ENCODE data around the gene MRPS34.

The MRPS34 gene

GRCh38 chr16:1772908-1773702 is at the start of gene MRPS34:
MRPS34 (minus strand) TSS chr16:1773134; CDS start chr16:1773119, 15 bp downstream.
- Histone ChIP-seq H3K9me3 (no peaks in the 10 kb centered on the region), H3K36me3 (peaks cover 23 to 50% (median 40%) of the 10 kb centered on the region in 3 donors), H3K4me3 (peak within 1 kb of the TSS; percentile 87 to 99), H3K27me3 (no peaks in the 10 kb centered on the region), H3K27ac (peak within 1 kb of the TSS; percentile 85 to 95), H3K4me1 (peaks cover 0 to 56% (median 35%) of the 10 kb centered on the region in 4 donors)
- intact Hi-C loops (cut with DNase I; ENCODE audit: low total_unique reads), result no loop called here
- DNase-seq, result peak; percentile 77 to 87
- TF ChIP-seq, protein P1, sequence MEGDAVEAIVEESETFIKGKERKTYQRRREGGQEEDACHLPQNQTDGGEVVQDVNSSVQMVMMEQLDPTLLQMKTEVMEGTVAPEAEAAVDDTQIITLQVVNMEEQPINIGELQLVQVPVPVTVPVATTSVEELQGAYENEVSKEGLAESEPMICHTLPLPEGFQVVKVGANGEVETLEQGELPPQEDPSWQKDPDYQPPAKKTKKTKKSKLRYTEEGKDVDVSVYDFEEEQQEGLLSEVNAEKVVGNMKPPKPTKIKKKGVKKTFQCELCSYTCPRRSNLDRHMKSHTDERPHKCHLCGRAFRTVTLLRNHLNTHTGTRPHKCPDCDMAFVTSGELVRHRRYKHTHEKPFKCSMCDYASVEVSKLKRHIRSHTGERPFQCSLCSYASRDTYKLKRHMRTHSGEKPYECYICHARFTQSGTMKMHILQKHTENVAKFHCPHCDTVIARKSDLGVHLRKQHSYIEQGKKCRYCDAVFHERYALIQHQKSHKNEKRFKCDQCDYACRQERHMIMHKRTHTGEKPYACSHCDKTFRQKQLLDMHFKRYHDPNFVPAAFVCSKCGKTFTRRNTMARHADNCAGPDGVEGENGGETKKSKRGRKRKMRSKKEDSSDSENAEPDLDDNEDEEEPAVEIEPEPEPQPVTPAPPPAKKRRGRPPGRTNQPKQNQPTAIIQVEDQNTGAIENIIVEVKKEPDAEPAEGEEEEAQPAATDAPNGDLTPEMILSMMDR (IDR thresholded peaks at IDR 0.05), result peak; percentile 58 to 63

GRCh38 chr16:1821861-1822611 is 49.1 kb upstream of the MRPS34 start:
- Histone ChIP-seq H3K27me3 (no peaks in the 10 kb centered on the region), H3K4me1 (peaks cover 0 to 25% (median 18%) of the 10 kb centered on the region in 4 donors), H3K36me3 (peaks cover 48 to 60% (median 55%) of the 10 kb centered on the region in 3 donors), H3K9me3 (no peaks in the 10 kb centered on the region), H3K27ac (no peak overlapping the region), H3K4me3 (no peak overlapping the region)
- TF ChIP-seq, protein P1 (IDR thresholded peaks at IDR 0.05), result no peak
- intact Hi-C loops (cut with DNase I; ENCODE audit: low total_unique reads), result no loop called here
- DNase-seq, result no peak

GRCh38 chr16:1820946-1821290 is 48.0 kb upstream of the MRPS34 start:
- intact Hi-C loops (cut with DNase I; ENCODE audit: low total_unique reads), result no loop called here
- Histone ChIP-seq H3K4me3 (no peak overlapping the region), H3K27me3 (no peaks in the 10 kb centered on the region), H3K27ac (no peak overlapping the region), H3K4me1 (peaks cover 0 to 23% (median 17%) of the 10 kb centered on the region in 4 donors), H3K36me3 (peaks cover 59 to 71% (median 64%) of the 10 kb centered on the region in 3 donors), H3K9me3 (no peaks in the 10 kb centered on the region)
- DNase-seq, result no peak
- TF ChIP-seq, protein P1 (IDR thresholded peaks at IDR 0.05), result no peak

DNA sequence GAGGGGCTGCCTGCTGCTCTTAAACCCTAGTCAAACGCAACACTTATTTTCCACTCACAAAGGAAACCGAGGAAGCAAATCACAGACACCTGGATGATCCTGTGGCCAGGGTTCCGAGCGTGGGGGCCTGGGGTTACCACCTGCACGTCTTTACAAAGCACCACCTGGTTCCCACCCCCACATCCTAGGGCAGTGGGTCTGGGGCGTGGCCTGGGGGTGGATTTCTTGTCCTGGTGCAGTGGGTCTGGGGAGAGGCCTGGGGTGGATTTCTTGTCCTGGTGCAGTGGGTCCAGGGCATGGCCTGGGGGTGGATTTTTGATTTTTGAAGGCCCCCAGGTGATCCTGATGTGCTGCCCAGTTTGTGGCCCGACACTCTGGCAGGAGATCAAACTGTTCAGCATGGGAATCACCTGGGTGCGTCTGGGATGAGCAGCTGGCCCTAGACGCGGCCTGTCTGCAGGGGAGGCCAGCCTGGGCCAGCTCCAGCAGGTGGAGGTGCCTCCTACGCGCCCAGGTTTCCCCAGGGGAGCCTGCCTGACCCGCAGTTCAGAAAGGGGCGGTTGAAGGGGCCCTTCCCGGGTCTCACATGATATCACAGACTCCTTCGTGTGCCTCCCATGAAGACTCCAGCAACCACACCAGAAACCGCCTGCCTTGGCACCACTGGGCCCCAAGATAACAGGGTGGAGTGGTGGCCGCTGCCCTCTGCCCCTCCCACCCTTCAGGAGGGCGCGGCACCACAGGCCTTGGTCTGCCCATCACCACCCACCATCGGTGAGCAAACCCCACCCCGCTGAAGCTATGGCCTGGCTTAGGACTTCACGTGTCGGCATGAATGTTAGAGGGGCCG is 47.4 kb upstream of the MRPS34 start:
- intact Hi-C loops (cut with DNase I; ENCODE audit: low total_unique reads), result no loop called here
- DNase-seq, result no peak
- TF ChIP-seq, protein P1 (IDR thresholded peaks at IDR 0.05), result no peak
- Histone ChIP-seq H3K27ac (no peak overlapping the region), H3K9me3 (no peaks in the 10 kb centered on the region), H3K36me3 (peaks cover 60 to 77% (median 68%) of the 10 kb centered on the region in 3 donors), H3K4me1 (peaks cover 0 to 17% (median 13%) of the 10 kb centered on the region in 4 donors), H3K27me3 (no peaks in the 10 kb centered on the region), H3K4me3 (no peak overlapping the region)

- no peak for DNase-seq
- intact Hi-C loops (cut with DNase I; ENCODE audit: low total_unique reads), result no loop called here
- Histone ChIP-seq H3K36me3 (peaks cover 60 to 84% (median 73%) of the 10 kb centered on the region in 3 donors), H3K4me3 (no peak overlapping the region), H3K4me1 (peaks cover 0 to 10% (median 8%) of the 10 kb centered on the region in 4 donors), H3K27ac (no peak overlapping the region), H3K27me3 (no peaks in the 10 kb centered on the region), H3K9me3 (no peaks in the 10 kb centered on the region)
- TF ChIP-seq, protein P1 (IDR thresholded peaks at IDR 0.05), result no peak
These were observed 46.7 kb upstream of the MRPS34 start for GRCh38 chr16:1819611-1820010.
